ENCODE data around the gene APOBEC3C.
"Not testable (repeated sequence)": the region's sequence is repeated elsewhere in the genome, so short reads cannot be mapped to it uniquely, and the experiment has no call there.

APOBEC3C gene

DNA sequence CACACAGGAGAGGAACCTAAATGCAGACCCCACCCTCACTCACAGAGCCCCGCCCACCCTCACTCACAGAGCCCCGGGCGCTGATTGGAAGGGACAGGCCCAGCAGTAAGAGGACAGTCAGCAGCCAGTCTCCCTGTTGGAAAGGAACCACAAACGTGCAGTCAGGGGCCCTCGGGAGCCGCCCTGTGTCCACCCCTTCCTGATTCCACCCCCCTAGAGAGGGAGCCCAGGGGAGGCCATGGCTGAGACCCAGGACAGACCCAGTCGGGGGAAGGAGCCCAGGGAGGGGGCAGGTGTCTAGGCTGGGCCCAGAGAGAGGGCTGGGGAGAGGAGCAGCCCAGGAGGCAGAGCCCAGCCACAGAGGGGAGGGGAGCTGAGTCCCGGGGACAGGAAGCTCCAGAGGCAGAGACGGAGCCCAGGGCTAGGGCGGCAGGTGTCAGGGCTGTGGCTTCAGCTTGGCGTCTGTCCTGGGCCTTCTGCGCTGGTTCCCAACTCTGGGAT lies 21.1 kb upstream of the APOBEC3C start:
- CTCF ChIA-PET: interaction anchor here (1.1 kb wide), 1 partner anchor 65 kb away, joined by 3 read pairs; no protein-coding TSS in a partner anchor
- H3K4me3 ChIP-seq (ENCODE audit: control insufficient read depth in 1 of 7, extremely low read depth in 1 of 7, insufficient read depth in 4 of 7, low read depth in 2 of 7, low read length in 6 of 7); DNase-seq; H3K27me3 ChIP-seq (replicated peaks in 2 of 5; ENCODE audit: control insufficient read depth in 4 of 5, insufficient read depth in 5 of 5, low read length in 4 of 5); H3K9me3 ChIP-seq (ENCODE audit: control extremely low read depth in 1 of 5, control insufficient read depth in 4 of 5, insufficient read depth in 2 of 5, low read depth in 1 of 5, low read length in 4 of 5); H3K27ac ChIP-seq (ENCODE audit: insufficient read depth in 1 of 2, low read depth in 1 of 2, low read length in 2 of 2, poor library complexity in 1 of 2, severe bottlenecking in 2 of 2); POLR2A ChIA-PET; H3K36me3 ChIP-seq (ENCODE audit: control insufficient read depth in 4 of 4, insufficient read depth in 4 of 4, low read length in 3 of 4): not testable (repeated sequence)
- WGBS (ENCODE audit: insufficient coverage): 19% methylated on average over 5 of the region's 12 CpGs
- peaks cover 0 to 21% (median 16%) of the 10 kb centered on the region in 4 experiments for H3K4me1 ChIP-seq (ENCODE audit: control extremely low read depth in 1 of 4, control insufficient read depth in 4 of 4, insufficient read depth in 4 of 4, low read length in 3 of 4)

DNA sequence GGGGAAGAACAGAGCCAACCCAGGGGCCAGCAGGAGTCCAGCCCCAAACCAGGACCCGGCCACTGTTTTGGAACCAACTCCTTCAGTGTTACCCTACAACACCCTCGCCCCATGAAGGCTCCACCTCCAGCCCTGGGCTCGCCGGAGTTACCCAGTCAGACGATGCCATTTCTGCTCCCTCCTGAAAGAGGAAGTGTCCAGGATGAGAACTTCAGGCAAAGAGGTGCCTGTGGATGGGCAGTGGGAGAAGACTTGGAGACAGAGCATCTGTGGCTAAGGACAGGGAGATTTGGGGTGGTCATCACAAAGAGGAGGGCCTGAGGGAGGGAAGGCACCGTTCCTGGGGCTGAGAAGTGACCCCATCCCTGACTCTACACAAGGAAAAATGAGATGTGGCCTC lies 18.0 kb upstream of the APOBEC3C start:
- Histone ChIP-seq H3K4me3 (ENCODE audit: control insufficient read depth in 1 of 7, extremely low read depth in 1 of 7, insufficient read depth in 4 of 7, low read depth in 2 of 7, low read length in 6 of 7) (no peak overlapping the region), H3K36me3 (ENCODE audit: control insufficient read depth in 4 of 4, insufficient read depth in 4 of 4, low read length in 3 of 4) (no peaks in the 10 kb centered on the region), H3K27ac (ENCODE audit: insufficient read depth in 1 of 2, low read depth in 1 of 2, low read length in 2 of 2, poor library complexity in 1 of 2, severe bottlenecking in 2 of 2) (no peak overlapping the region), H3K27me3 (replicated peaks in 2 of 5; ENCODE audit: control insufficient read depth in 4 of 5, insufficient read depth in 5 of 5, low read length in 4 of 5) (peaks cover 0 to 15% (median 0%) of the 10 kb centered on the region in 5 experiments), H3K9me3 (ENCODE audit: control extremely low read depth in 1 of 5, control insufficient read depth in 4 of 5, insufficient read depth in 2 of 5, low read depth in 1 of 5, low read length in 4 of 5) (peaks cover 0 to 7% (median 0%) of the 10 kb centered on the region in 5 experiments), H3K4me1 (ENCODE audit: control extremely low read depth in 1 of 4, control insufficient read depth in 4 of 4, insufficient read depth in 4 of 4, low read length in 3 of 4) (peaks cover 0 to 9% (median 6%) of the 10 kb centered on the region in 4 experiments)
- no peak for DNase-seq
- ChIA-PET POLR2A (no interaction called here), CTCF (interaction anchor here (0.6 kb wide), 1 partner anchor 14 kb away, joined by 3 read pairs; the partner anchor contains the start of gene APOBEC3B)
- 63% methylated on average over 4 of the region's 6 CpGs for WGBS (ENCODE audit: insufficient coverage)

DNA sequence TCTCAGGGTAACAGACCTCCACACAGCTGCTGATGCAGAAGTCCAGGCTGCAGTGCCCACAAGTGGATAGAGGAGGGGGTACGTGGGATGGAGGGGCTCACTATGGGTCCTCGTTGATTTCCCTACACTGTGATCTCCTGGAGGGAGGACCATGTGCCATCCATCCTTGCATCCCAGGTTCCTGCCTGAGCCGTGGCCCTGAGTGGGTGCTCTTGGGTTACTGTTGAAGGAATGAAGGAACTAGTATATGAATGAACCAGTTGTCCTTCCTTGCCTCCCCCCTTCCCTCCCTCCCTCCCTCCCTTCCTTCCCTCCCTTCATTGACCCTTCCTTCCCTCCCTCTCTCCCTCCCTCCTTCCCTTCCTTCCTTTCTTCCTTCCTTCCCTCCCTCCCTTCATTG lies 16.5 kb upstream of the APOBEC3C start:
- no peak overlapping the region for H3K27ac ChIP-seq (ENCODE audit: insufficient read depth in 1 of 2, low read depth in 1 of 2, low read length in 2 of 2, poor library complexity in 1 of 2, severe bottlenecking in 2 of 2)
- H3K9me3 ChIP-seq (ENCODE audit: control extremely low read depth in 1 of 5, control insufficient read depth in 4 of 5, insufficient read depth in 2 of 5, low read depth in 1 of 5, low read length in 4 of 5): peaks cover 0 to 7% (median 0%) of the 10 kb centered on the region in 5 experiments
- H3K4me1 ChIP-seq (ENCODE audit: control extremely low read depth in 1 of 4, control insufficient read depth in 4 of 4, insufficient read depth in 4 of 4, low read length in 3 of 4): peaks cover 0 to 9% (median 6%) of the 10 kb centered on the region in 4 experiments
- WGBS (ENCODE audit: insufficient coverage): 93% methylated on average over 3 of the region's 3 CpGs
- peaks cover 0 to 15% (median 0%) of the 10 kb centered on the region in 5 experiments for H3K27me3 ChIP-seq (replicated peaks in 2 of 5; ENCODE audit: control insufficient read depth in 4 of 5, insufficient read depth in 5 of 5, low read length in 4 of 5)
- POLR2A ChIA-PET: no interaction called here
- H3K4me3 ChIP-seq (ENCODE audit: control insufficient read depth in 1 of 7, extremely low read depth in 1 of 7, insufficient read depth in 4 of 7, low read depth in 2 of 7, low read length in 6 of 7): no peak overlapping the region
- DNase-seq: no peak
- CTCF ChIA-PET: interaction anchor here (0.9 kb wide), 1 partner anchor 127 kb away, joined by 3 read pairs; no protein-coding TSS in a partner anchor
- H3K36me3 ChIP-seq (ENCODE audit: control insufficient read depth in 4 of 4, insufficient read depth in 4 of 4, low read length in 3 of 4): no peaks in the 10 kb centered on the region

DNA sequence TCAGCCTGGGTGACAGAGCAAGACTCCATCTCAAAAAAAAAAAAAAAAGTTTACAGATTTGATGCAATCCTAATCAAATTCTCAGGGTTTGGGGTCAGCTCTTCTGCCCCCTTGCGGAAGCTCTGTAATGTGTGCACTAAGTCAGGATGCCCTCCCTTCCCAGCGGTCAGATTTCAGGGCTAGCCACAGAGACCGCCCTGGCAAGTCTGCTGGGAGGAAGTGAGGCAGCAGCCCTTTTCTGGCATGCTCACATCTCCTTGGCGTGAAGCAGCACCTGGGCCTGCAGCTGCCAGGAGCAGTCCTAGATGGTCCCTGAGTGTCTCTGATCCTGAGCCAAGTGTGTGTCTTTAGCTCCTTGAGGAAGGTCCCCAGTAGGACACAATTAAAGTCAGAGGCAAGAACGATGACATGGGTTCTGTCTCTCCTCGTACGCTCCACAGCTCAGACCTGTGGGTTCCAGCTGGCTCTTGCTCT lies 10.9 kb upstream of the APOBEC3C start:
- Histone ChIP-seq H3K27ac (ENCODE audit: insufficient read depth in 1 of 2, low read depth in 1 of 2, low read length in 2 of 2, poor library complexity in 1 of 2, severe bottlenecking in 2 of 2) (no peak overlapping the region), H3K27me3 (replicated peaks in 2 of 5; ENCODE audit: control insufficient read depth in 4 of 5, insufficient read depth in 5 of 5, low read length in 4 of 5) (peaks cover 0 to 9% (median 0%) of the 10 kb centered on the region in 5 experiments), H3K36me3 (ENCODE audit: control insufficient read depth in 4 of 4, insufficient read depth in 4 of 4, low read length in 3 of 4) (no peaks in the 10 kb centered on the region), H3K4me3 (ENCODE audit: control insufficient read depth in 1 of 7, extremely low read depth in 1 of 7, insufficient read depth in 4 of 7, low read depth in 2 of 7, low read length in 6 of 7) (no peak overlapping the region), H3K9me3 (ENCODE audit: control extremely low read depth in 1 of 5, control insufficient read depth in 4 of 5, insufficient read depth in 2 of 5, low read depth in 1 of 5, low read length in 4 of 5) (peaks cover 0 to 2% (median 0%) of the 10 kb centered on the region in 5 experiments), H3K4me1 (ENCODE audit: control extremely low read depth in 1 of 4, control insufficient read depth in 4 of 4, insufficient read depth in 4 of 4, low read length in 3 of 4) (peaks cover 0 to 8% (median 5%) of the 10 kb centered on the region in 4 experiments)
- peak; percentile 92 to 97 (median 95) for DNase-seq
- ChIA-PET POLR2A (interaction anchor here (0.6 kb wide), 4 partner anchors 83 to 1275 kb away, joined by 3 to 7 read pairs (median 5); no protein-coding TSS in a partner anchor), CTCF (interaction anchor here (0.6 to 5.2 kb wide), 24 partner anchors 9 to 234 kb away, joined by 3 to 51 read pairs (median 4); partner anchors contain the start of genes APOBEC3A, APOBEC3B, APOBEC3C and CBX6)
- WGBS (ENCODE audit: insufficient coverage): 8% methylated on average over 5 of the region's 7 CpGs

DNA sequence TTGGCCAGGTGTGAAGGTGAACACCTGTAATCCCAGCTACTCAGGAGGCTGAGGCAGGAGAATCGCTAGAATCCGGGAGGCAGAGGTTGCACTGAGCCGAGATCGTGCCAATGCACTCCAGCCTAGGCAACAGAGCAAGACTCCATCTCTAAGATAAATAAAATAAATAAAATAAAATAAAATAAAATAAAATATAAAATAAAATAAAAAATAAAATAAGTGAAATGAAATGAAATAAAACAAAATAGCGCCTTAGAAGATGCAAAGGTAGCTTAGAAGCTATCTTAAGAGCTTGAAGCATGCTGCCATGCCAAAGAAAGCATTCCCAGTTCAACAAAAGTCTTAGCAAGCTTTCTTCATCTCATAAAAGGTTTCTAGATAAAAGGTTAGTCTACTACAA lies 6.9 kb upstream of the APOBEC3C start:
- POLR2A ChIA-PET: no interaction called here
- no peaks in the 10 kb centered on the region for H3K36me3 ChIP-seq (ENCODE audit: control insufficient read depth in 4 of 4, insufficient read depth in 4 of 4, low read length in 3 of 4)
- H3K9me3 ChIP-seq (ENCODE audit: control extremely low read depth in 1 of 5, control insufficient read depth in 4 of 5, insufficient read depth in 2 of 5, low read depth in 1 of 5, low read length in 4 of 5): no peaks in the 10 kb centered on the region
- DNase-seq: no peak
- H3K27ac ChIP-seq (ENCODE audit: insufficient read depth in 1 of 2, low read depth in 1 of 2, low read length in 2 of 2, poor library complexity in 1 of 2, severe bottlenecking in 2 of 2): no peak overlapping the region
- CTCF ChIA-PET: interaction anchor here (0.7 to 5.2 kb wide), 10 partner anchors 25 to 277 kb away, joined by 3 to 40 read pairs (median 4); partner anchors contain the start of genes APOBEC3B and CBX6
- peaks cover 0 to 8% (median 5%) of the 10 kb centered on the region in 4 experiments for H3K4me1 ChIP-seq (ENCODE audit: control extremely low read depth in 1 of 4, control insufficient read depth in 4 of 4, insufficient read depth in 4 of 4, low read length in 3 of 4)
- no peak overlapping the region for H3K4me3 ChIP-seq (ENCODE audit: control insufficient read depth in 1 of 7, extremely low read depth in 1 of 7, insufficient read depth in 4 of 7, low read depth in 2 of 7, low read length in 6 of 7)
- WGBS (ENCODE audit: insufficient coverage): no CpG with 5 or more reads among the region's 5 CpGs
- H3K27me3 ChIP-seq (replicated peaks in 2 of 5; ENCODE audit: control insufficient read depth in 4 of 5, insufficient read depth in 5 of 5, low read length in 4 of 5): no peaks in the 10 kb centered on the region

DNA sequence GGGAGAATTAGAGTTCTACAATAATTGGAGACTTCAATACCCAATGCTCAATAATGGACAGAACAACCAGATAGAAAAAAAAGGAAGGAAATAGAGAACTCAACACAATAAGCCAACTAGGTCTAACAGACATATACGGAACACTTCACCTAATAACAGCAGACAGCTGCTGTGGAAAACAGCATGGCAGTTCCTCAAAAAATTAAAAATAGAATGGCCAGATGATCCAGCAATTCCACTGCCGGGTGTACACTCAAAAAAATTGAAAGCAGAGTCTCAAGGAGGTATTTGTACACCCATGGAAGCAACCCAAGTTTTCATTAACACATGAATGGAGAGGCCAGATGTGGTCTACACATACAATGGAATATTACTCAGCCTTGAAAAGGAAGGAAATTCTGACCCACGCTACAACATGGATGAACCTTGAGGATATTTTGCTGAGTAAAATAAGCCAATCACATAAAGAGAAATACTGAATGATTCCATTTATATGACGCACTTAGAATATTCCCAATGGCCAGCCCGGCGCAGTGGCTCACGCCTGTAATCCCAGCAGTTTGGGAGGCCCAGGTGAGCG lies 5.7 kb upstream of the APOBEC3C start:
- POLR2A ChIA-PET; H3K27me3 ChIP-seq (replicated peaks in 2 of 5; ENCODE audit: control insufficient read depth in 4 of 5, insufficient read depth in 5 of 5, low read length in 4 of 5); H3K4me3 ChIP-seq (ENCODE audit: control insufficient read depth in 1 of 7, extremely low read depth in 1 of 7, insufficient read depth in 4 of 7, low read depth in 2 of 7, low read length in 6 of 7); H3K9me3 ChIP-seq (ENCODE audit: control extremely low read depth in 1 of 5, control insufficient read depth in 4 of 5, insufficient read depth in 2 of 5, low read depth in 1 of 5, low read length in 4 of 5); H3K27ac ChIP-seq (ENCODE audit: insufficient read depth in 1 of 2, low read depth in 1 of 2, low read length in 2 of 2, poor library complexity in 1 of 2, severe bottlenecking in 2 of 2); H3K36me3 ChIP-seq (ENCODE audit: control insufficient read depth in 4 of 4, insufficient read depth in 4 of 4, low read length in 3 of 4): not testable (repeated sequence)
- H3K4me1 ChIP-seq (ENCODE audit: control extremely low read depth in 1 of 4, control insufficient read depth in 4 of 4, insufficient read depth in 4 of 4, low read length in 3 of 4): peaks cover 0 to 11% (median 7%) of the 10 kb centered on the region in 4 experiments
- CTCF ChIA-PET: interaction anchor here (0.7 to 1.4 kb wide), 7 partner anchors 12 to 308 kb away, joined by 3 to 5 read pairs (median 3); partner anchors contain the start of gene APOBEC3D
- DNase-seq: peak in 2 of 3 donors; percentile 56 to 67
- 95% methylated on average over 6 of the region's 8 CpGs for WGBS (ENCODE audit: insufficient coverage)

DNA sequence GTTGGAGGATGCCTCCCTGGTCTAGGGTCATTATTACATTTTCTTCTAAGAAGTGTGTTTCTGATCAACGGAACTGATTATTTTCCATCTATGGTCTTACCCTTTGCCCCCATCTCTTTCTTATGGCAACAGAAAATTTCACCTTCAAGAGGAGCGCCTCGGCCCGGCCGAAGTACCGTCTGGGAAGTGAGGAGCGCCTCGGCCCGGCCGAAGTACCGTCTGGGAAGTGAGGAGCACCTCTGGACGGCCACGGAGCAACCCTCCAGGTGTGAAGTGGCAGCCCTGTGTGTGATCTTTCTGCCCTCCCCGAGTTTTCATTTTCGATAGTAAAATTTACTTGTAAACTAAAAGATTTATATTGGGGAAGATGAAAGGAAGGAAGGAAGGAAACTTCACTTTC lies 3.1 kb upstream of the APOBEC3C start:
- Histone ChIP-seq H3K27ac (ENCODE audit: insufficient read depth in 1 of 2, low read depth in 1 of 2, low read length in 2 of 2, poor library complexity in 1 of 2, severe bottlenecking in 2 of 2) (no peak overlapping the region), H3K9me3 (ENCODE audit: control extremely low read depth in 1 of 5, control insufficient read depth in 4 of 5, insufficient read depth in 2 of 5, low read depth in 1 of 5, low read length in 4 of 5) (no peaks in the 10 kb centered on the region), H3K27me3 (replicated peaks in 2 of 5; ENCODE audit: control insufficient read depth in 4 of 5, insufficient read depth in 5 of 5, low read length in 4 of 5) (no peaks in the 10 kb centered on the region), H3K36me3 (ENCODE audit: control insufficient read depth in 4 of 4, insufficient read depth in 4 of 4, low read length in 3 of 4) (no peaks in the 10 kb centered on the region), H3K4me3 (ENCODE audit: control insufficient read depth in 1 of 7, extremely low read depth in 1 of 7, insufficient read depth in 4 of 7, low read depth in 2 of 7, low read length in 6 of 7) (no peak overlapping the region), H3K4me1 (ENCODE audit: control extremely low read depth in 1 of 4, control insufficient read depth in 4 of 4, insufficient read depth in 4 of 4, low read length in 3 of 4) (peaks cover 0 to 28% (median 17%) of the 10 kb centered on the region in 4 experiments)
- WGBS (ENCODE audit: insufficient coverage): 91% methylated on average over 12 of the region's 15 CpGs
- POLR2A ChIA-PET: no interaction called here
- DNase-seq: no peak
- CTCF ChIA-PET: no interaction called here
